Measurements from ENCODE around the gene TEKT4.
A peak's percentile ranks its signal among the peaks of the same experiment; 100 is the strongest.
"Not testable (repeated sequence)": the region's sequence is repeated elsewhere in the genome, so short reads cannot be mapped to it uniquely, and the experiment has no call there.

TEKT4 gene

DNA sequence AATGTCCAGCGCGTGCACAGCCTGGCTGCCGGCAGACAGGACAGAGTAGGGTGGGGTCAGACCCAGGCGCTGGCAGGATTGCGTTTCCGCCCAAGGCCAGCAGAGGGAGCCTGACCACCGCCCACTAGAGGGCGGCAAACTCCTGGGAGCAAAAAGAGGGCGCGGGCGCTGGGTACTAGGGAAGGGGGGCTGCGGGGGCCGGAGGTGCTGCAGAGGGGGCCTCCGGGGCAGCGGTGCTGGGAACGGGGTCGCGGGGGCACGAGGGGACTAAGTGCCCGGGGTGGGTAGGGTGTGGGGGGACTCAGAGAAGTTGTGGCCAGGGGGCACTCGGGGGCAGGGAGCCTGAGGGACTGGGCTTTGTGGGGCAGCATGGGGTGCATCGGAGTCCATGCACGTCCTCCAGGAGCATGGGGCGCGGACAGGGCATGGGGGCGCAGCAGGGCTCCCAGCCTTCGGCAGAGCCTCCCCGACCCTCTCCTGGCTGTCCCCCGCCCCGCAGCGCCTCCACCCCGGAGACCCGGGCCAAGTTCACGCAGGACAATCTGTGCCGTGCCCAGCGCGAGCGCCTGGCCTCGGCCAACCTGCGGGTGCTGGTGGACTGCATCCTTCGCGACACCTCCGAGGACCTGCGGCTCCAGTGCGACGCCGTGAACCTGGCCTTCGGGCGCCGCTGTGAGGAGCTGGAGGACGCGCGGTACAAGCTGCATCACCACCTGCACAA lies 3.2 kb downstream of the TEKT4 start:
- H3K4me3 ChIP-seq (ENCODE audit: low read depth, low read length), result no peak overlapping the region
- DNase-seq (ENCODE audit: low read depth, low spot score), result no peak
- CTCF ChIA-PET, result interaction anchor here (1.4 kb wide), 1 partner anchor 9 kb away, joined by 3 read pairs; no protein-coding TSS in a partner anchor
- TF ChIP-seq, protein P1, sequence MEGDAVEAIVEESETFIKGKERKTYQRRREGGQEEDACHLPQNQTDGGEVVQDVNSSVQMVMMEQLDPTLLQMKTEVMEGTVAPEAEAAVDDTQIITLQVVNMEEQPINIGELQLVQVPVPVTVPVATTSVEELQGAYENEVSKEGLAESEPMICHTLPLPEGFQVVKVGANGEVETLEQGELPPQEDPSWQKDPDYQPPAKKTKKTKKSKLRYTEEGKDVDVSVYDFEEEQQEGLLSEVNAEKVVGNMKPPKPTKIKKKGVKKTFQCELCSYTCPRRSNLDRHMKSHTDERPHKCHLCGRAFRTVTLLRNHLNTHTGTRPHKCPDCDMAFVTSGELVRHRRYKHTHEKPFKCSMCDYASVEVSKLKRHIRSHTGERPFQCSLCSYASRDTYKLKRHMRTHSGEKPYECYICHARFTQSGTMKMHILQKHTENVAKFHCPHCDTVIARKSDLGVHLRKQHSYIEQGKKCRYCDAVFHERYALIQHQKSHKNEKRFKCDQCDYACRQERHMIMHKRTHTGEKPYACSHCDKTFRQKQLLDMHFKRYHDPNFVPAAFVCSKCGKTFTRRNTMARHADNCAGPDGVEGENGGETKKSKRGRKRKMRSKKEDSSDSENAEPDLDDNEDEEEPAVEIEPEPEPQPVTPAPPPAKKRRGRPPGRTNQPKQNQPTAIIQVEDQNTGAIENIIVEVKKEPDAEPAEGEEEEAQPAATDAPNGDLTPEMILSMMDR (IDR thresholded peaks at IDR 0.05; ENCODE audit: insufficient read depth, low read length, missing control alignments), result peak; percentile 81
- POLR2A ChIA-PET, result no interaction called here

DNA sequence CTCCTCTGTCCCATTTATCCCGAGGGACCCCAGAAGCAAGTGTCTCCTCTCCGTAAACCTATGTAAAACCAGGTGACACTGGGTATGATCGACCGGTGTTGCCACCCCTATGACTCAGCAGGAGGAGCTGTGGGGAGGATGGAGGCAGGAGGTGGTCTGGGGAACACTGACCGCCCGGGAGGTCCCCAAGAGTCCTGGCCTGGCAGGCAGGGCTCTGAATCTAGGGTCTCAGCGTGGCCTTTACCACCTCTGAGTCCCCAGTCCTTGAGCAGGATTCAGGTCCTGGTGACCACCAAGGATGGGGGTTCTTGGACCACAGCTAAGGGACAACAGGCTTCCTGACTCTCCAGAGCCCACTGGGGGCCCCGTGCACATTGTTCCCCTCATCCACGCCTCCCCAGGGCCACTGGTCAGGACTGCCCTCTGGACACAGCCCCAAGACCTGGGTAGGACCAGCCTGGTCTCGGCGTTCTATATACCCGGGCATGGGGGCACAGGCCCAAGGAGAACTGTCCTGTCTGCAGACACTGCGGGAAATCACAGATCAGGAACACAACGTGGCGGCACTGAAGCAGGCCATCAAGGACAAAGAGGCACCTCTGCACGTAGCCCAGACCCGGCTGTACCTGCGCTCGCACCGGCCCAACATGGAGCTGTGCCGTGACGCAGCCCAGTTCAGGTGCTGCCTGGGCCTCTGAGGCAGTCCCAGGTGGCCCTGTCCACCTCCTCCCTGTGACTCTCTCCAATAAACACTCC lies 4.0 kb downstream of the TEKT4 start:
- ChIA-PET CTCF (interaction anchor here (1.4 kb wide), 1 partner anchor 9 kb away, joined by 3 read pairs; no protein-coding TSS in a partner anchor), POLR2A (no interaction called here)
- TF ChIP-seq, protein P1 (IDR thresholded peaks at IDR 0.05; ENCODE audit: insufficient read depth, low read length, missing control alignments), result no peak
- no peak overlapping the region for H3K4me3 ChIP-seq (ENCODE audit: low read depth, low read length)
- no peak for DNase-seq (ENCODE audit: low read depth, low spot score)

DNA sequence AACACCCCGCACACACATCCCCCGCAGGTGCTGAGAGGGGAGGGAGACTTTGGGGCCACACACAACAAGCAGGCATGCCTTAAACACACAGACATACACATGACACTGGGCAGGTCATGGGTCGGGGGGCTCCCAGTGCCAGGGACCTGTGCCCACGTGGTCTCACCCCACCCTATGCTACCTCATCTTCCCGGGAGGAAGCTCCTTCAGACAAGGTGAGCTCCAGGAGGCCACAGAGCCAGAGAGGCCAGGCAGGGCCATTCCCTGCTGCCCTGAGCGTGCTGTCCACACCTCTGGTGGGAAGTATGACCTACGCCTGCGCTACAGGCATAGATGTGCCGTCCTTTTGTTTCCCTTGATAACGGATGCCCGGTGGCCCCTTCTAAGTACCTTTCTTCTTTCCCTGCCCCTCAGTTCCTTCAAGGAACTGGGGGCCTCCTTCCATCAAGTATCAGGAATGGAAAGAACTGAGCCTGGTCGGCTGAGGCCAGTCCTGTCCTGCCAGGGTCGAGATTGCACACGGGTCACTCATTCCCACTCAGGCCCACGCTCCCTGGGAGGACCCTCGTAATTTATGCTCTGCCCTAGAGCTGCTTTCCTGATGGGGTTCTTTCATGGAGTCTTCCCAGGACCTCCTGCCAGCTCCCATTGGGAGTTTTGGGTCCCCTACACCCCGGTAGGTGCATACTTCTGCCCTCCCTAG lies 4.7 kb downstream of the TEKT4 start:
- POLR2A ChIA-PET, result no interaction called here

DNA sequence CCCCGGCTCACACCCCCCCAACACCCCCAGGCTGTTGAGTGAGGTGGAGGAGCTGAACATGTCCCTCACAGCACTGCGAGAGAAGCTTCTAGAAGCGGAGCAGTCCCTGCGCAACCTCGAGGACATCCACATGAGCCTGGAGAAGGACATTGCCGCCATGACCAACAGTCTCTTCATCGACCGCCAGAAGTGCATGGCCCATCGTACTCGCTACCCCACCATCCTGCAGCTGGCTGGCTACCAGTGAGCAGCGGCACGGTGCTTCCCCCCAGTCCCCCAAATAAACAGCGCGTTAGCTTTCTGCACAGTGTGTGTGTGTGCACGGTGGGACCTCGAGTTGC lies 5.3 kb downstream of the TEKT4 start:
- POLR2A ChIA-PET, result no interaction called here
- CTCF ChIA-PET, result no interaction called here
- DNase-seq (ENCODE audit: low read depth, low spot score), result no peak
- no peak overlapping the region for H3K4me3 ChIP-seq (ENCODE audit: low read depth, low read length)
- TF ChIP-seq, protein P1 (IDR thresholded peaks at IDR 0.05; ENCODE audit: insufficient read depth, low read length, missing control alignments), result no peak

More for the DNA sequence above, 4.7 kb downstream of the TEKT4 start:
- CTCF ChIA-PET, result interaction anchor here (1.4 kb wide), 1 partner anchor 10 kb away, joined by 3 read pairs; no protein-coding TSS in a partner anchor
- no peak overlapping the region for H3K4me3 ChIP-seq (ENCODE audit: low read depth, low read length)
- DNase-seq (ENCODE audit: low read depth, low spot score), result no peak
- TF ChIP-seq, protein P1 (IDR thresholded peaks at IDR 0.05; ENCODE audit: insufficient read depth, low read length, missing control alignments), result no peak

DNA sequence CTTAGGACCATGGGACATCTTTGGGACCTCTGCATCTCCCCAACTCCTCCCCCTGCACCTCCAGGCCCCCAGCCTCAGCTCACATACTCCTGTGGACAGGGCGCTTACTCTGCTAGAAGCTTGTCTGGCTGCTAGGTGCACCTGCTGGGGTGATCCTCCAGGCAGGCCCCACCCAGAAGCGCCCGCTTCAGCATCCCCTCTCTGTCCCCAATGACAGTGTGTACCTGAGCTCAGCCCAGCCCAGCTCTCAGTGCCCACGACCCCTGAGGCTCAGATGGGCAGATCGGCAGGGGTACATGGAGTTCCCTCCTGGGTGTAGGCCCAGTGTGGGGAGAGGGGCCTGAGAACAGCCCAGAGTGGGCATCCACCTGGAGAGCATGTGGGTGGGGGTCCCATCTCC lies 5.9 kb downstream of the TEKT4 start:
- TF ChIP-seq, protein P1 (IDR thresholded peaks at IDR 0.05; ENCODE audit: insufficient read depth, low read length, missing control alignments), result no peak
- H3K4me3 ChIP-seq (ENCODE audit: low read depth, low read length), result no peak overlapping the region
- CTCF ChIA-PET, result no interaction called here
- POLR2A ChIA-PET, result no interaction called here
- no peak for DNase-seq (ENCODE audit: low read depth, low spot score)

DNA sequence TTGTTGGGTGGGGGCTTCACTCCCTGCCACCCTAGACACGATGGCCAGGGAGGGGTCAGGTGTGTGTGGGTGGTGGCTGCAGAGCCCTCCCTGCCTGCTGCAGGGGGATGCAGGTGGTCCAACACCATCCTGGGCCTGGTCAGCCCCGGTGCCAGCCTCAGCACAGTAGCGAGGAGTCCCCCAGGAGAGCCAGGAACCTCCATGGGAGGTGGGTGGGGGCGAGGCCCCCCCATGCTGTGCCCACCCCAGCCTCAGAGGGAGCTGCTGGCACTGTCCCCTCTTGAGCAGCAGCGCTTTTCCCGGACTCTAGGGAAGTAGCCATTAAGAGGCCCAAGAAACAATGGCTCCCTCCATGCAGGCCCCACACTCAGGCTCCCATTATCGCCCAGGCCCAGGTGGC lies 7.3 kb downstream of the TEKT4 start:
- H3K4me3 ChIP-seq (ENCODE audit: low read depth, low read length); DNase-seq (ENCODE audit: low read depth, low spot score); POLR2A ChIA-PET; CTCF ChIA-PET: not testable (repeated sequence)

All from AG04449 (cell line).